Activated CD8-positive, alpha-beta memory T cell treated with anti-CD3 and anti-CD28 coated beads, Interleukin-2, amount 50 U/mL, for 24 hours (primary cell): ENCODE results near the gene CAPS2.

ENCODE experiments used
- DNase-seq: peaks from one replicate; pipeline ENCODE4 v3.0.0-alpha.2; 2020; ENCODE audit errors: extremely low read depth

CAPS2 gene

DNA sequence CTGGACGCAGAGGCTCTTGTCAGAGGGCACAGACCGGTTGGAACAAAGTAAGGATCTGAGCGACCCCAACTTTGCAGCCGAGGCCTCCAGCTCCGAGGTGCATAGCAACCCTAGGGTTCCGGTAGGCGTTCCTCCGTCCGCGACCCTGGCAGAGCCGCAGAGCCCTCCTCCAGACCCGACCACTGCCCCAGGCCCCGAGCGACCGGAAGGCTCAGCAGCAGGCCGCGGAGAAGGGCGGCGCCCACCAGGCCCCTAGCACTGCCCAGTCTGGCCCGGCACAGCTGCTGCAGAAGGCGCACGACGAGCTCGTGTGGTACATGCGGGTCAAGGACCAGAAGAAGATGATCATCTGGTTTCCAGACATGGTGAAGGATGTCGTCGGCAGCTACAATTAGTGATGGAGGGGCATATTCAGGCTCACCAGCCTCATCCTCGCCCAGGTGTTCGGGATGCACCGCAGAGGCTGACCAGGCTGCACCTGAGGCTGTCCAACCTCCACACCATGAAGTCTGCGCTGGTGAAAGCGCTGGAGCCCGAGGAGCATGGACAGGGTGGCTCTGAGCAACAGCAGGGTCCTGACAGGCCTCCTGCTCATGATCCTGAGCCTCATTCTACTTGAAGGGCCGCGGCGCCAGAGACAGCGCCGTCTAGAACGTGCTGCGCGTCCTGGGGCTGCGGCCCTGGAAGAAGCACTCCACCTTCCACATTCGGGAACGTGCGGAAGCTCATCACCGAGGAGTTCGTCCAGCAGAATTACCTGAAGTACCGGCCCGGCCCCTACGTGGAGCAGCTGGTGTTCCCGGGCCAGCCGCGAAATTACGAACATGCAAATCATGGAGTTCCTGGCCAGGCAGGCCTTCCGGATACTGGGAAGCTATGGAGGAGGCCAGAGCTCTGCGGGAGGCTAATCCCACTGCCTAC lies 24.5 kb downstream of the CAPS2 start:
- no peak for DNase-seq

DNA sequence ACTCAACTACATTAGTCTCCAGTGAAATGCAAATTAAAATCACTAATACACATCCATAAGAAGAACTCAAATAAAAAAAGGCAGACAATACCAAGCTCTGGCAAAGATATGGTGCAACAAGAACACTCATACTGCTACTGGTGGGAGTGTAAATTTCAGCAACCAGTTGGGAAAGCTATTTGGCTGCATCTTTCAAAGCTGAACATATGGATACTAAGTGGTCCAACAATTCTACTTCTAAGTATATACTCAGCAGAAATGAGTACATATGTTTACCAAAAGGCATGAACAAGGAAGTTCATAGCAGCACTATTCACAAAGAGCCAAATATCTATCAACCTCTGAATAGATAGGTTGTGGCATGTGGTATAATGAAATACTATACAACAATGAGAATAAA lies 27.3 kb downstream of the CAPS2 start:
- no peak for DNase-seq

DNA sequence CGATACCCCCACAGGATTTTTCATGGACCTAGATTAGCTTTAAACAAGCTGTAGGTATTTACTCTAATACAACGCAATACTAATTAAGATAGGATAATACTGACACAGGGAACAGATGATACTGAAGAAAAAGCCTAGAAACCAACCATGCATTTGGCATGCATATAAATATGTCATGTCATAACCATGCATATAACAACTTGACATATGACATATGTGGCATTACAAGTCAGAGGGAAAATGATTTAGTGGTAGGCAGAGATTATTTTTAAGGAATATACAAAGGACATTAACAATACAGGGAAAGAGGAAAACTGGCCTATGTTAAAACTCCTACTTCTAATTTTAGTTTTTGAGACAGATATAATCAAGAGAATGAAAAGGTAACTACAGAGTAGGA lies 27.9 kb downstream of the CAPS2 start:
- no peak for DNase-seq

DNA sequence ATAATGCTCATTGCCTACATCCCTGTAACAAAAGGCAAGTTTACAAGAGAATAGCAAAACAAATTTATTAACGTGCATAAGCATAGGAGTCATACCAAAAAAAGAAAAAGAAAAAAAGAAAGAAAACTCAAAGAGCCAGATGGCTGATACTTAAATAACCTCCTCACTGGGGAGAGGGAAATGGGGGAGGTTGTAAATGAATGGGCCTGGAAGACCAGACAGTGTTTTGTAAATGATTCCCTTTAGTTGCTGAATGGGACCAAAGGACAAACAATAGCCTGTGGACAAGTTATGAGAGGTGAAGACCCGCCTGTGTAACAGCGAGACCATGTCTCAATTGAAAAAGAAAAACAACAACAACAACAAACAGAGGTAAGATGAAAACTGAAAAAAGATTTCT lies 35.3 kb downstream of the CAPS2 start:
- DNase-seq = no peak

DNA sequence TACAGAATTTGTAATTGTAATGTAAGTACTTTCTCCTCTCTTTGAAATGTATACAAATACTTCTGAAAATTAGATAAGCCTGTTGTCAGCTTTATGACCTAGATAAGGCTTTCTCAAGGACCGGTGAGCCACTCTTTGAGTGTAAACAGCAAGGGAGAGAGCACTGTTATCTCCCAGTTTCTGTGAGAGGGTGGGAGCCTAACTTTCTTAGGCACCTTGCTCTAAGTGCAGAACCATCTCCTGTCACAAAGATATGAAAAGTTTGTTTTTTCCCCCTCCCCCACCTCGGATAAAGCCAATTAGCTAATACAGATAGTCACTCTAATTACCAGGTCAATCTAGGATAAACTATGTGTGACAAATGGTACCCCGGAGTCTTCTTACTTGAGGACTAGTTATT lies 35.8 kb downstream of the CAPS2 start:
- no peak for DNase-seq

DNA sequence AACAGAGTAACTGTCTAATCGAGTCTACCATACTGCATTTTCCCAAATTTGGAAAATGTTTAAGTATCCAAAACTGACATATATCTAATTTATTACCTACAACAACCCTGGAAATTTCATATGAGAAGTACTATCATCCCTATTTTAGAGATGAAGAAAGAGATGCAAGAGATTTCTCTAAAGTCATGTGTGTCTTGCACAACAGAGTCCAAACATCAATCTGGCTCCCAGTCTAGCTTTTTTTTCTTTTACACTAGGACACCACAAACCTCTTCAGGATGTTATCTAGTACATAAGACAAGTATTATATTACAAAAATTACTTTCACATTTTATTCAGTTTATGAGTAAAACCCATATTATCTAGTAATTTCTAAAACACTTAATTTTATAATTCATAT lies 39.1 kb downstream of the CAPS2 start:
- no peak for DNase-seq

DNA sequence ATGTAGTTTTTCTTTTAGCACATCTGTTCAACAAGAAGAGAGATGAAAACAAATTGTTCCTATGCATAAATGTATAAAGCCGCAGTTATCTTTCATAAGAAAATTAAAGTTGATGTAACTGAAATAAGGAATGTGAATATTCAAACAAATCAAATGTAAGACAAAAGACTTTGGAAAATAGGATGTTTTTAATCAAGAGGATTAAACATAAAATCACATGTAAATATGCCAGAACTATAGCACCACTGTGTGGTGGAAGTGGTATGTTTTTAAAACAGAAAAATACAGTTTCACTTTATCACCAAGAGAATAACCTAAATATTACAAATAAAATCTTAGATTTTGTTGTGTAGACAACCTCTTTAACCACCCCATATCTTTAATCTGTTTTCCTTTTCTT lies 40.4 kb downstream of the CAPS2 start:
- no peak for DNase-seq

DNA sequence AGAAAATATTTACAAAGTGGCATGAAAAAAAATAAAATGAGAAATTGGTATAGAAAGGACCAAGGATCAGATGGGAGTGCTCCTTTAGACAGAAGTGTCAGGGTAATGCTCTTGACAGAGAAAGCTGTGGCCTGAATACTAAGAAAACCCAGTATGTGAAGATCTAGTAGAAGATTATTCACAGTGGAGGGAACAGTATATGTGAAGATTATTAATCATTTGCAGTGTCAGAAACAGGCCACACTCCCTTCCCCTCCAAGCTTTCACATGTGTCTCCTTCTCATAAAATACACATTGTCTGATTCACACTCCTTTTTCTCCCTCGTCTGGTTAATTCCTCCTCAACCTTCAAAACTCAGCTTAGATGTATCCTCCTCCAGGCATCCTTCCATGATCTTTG lies 41.3 kb downstream of the CAPS2 start:
- no peak for DNase-seq

DNA sequence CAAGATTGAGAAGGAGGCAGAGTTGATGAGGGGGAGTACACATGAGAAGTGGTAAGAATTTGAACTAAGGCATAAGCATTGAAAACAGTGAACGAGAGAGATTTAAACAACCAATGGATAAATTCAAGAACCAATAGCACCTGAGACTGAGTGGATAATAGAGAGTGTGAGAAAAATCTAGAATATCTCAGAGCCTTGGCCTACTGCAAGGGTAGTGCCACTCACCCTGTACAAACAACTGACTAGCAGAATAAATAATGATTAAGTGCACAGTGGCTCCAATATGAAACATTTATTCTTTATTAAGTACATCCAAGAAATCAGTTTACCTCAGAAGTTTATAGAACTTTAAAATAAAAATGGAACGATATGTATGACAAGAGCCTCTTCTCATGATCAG lies 54.4 kb downstream of the CAPS2 start:
- no peak for DNase-seq

DNA sequence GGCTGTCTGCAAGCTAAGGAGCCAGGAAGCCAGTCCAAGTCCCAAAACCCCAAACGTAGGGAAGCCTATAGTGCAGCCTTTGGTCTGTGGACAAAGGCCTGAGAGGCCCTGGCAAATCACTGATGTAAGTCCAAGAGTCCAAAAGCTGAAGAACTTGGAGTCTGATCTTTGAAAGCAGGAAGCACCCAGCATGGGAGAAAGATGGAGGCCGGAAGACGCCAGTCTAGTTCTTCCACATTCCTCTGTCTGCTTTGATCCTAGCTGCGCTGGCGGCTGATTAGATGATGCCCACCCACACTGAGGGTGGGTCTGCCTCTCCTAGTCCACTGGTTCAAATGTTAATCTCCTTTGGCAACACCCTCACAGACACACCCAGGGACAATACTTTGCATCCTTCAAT lies 58.5 kb downstream of the CAPS2 start:
- no peak for DNase-seq

DNA sequence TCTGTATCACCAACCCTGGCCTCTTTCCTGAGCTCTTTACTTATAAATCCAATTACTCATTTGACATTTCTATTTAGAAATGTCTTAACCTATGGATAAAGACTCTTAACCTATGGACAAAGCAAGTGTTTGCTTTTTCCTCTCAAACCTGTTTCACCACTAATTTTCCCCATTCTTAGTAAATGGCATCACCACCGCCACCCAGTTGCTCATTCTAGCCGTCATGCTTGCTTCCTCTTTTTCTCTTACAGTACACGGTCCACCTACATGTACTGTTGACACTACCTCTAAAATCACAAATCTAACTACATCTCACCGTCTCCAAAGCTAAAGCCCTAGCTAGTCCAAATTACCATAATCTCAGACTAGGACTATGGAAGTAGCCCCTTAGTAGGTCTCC lies 60.0 kb downstream of the CAPS2 start:
- DNase-seq = no peak

DNA sequence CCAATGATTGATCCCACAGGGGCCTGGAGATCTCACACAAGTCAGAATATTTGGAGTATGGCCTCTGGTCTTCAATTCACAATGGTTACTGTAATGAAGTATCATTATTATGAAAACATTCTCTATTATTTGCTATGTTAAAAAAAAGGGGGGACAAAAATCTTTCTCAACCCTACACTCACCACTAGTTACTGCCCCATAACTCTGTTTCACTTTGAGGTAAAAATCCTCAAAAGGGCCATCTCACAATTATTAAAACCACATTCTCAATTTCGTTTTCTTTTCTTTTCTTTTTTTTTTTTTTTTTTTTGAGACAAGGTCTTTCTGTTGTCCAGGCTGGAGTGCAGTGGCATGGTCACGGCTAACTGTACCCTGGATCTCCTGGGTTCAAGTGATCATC lies 60.9 kb downstream of the CAPS2 start:
- no peak for DNase-seq

DNA sequence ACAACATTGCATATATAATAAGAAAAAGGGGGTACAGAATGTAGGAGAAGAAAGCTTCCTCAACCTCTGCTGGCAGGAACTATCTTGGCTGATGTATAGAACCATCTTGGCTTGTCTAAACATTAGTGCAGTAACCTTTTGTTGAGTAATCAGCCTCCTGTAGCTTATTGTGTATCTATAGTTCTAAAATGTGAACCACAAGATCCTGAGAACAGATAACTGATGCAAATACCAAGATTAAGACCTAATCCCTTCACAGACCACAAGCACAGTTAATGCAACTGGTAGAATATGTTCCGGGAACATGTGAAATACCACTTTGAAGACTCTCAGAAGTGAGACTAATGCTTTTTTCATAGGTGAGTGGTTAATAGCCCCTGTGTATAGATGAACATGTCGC lies 69.8 kb downstream of the CAPS2 start:
- DNase-seq = no peak

DNA sequence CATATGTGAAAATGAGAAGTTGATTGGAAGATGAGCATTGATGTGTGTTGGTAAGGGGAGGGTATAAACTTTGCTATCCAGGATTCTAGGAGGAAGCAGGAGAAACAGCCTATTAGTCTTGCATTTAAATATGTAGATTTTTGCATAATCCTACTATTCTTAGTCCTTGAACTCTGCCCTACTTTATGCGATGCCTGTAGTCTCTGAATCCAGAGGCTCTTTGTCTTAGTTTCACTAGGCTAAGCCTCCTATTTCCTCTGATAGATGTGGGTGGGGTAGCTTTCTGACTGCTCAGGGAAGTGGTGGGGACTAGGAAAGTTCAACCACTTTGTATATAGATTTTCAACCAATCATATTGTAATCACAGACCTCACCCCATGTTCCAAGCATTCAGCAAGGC lies 71.0 kb downstream of the CAPS2 start:
- DNase-seq = no peak

DNA sequence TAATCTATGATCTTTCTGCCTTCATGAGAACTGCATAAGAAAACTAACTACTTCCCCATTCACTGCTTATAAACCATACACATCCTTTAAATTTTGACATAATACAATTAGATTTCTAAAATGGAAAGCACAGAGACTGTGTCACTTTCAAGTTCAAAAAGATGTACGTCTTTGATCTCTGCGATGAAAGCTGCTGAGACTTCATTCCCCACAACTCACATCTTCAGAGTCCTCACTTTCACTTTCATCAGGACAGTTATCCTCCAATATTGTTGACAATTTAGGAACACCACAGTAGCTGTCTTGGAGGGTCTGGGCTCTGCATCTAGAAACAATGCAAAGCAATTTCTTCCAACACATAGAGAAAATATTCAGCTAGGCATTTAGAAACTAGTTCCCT lies 72.6 kb downstream of the CAPS2 start:
- no peak for DNase-seq

DNA sequence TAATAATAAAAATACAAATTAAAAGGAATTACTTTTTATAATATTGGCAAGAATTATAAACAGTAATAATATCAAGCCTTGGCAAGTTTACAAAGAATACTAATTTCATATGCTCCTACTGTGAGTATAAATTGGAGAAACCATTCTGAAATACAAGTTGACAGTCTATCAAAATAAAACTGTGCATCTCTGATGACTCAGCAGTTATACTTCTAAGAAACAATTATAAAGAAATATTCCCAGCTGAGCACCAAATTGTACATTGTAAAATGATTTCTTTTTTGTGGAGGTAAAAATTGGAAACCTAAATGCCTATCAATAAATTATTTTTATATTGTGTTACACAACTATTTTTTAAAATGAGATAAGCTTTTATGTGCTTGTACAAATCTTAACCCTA lies 85.0 kb downstream of the CAPS2 start:
- DNase-seq = no peak

DNA sequence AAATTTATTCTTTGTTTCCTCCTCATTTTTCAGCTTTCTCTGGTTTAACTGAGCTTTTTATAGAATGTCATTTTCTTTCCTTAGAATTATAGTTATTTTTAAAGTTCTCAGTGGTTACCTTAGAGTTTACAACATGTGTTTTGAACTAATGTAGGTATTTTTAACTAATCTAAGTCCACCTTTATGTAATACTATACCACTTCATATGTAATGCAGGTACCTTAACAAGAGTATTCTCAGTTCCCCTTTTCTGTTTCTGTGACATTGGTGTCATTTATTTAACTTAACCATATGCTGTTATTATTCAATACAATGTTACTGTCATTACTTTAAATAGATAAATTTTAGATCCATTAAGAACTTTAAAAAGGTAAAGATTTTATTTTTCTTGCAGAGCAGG lies 90.1 kb downstream of the CAPS2 start:
- no peak for DNase-seq

DNA sequence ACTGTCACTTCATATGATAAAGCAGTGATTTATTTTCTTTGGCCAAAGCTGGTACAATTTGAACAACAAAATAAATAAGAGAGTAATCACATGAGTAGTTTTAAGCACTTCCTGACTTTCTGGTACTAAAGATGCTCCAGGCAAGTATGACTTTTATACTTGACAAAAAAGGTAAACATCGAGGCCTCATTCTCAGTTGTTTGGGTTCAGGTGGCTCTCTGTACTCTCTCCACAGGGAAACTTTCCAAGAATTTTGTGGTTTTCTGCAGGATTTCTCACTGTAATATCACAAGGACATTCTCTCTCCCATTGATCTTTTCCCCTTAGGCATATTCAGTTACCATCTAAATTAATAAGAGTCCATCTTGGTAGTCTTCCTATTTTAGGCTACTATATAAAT lies 93.9 kb downstream of the CAPS2 start:
- no peak for DNase-seq

DNA sequence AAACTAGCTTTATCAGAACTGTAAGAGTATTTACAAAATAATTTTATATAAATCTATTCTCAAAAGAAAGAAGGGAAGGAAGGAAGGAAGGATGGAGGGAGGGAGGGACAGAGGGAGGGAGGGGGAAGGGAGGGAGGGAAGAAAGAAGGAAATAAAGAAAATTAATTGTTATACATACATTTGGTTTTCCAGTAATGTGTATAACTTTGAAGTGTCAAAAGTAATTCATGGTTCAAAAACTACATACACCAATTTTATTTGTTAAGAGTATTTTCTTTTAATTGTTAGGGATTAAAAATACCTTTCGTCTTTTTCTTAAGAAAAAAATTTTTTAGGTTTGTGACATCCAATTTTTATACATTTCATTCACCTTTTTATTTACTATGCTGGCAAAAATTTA lies 103.0 kb downstream of the CAPS2 start:
- no peak for DNase-seq
